Chondrocyte (in vitro differentiated cells): Measurements from ENCODE around the gene CLEC2L. TPM values are rescaled to one million over a fixed set of nuclear protein-coding genes. Genes with fewer than 3 reads are reported as not detected.

Source experiments
- DNase-seq: peaks from one replicate; pipeline ENCODE4 v3.0.0; 2021; ENCODE audit warnings: mixed read lengths, low spot score
- H3K27ac Mint-ChIP-seq: one replicate; pipeline ENCODE4 v1.8.0; 2021; ENCODE audit warnings: mild to moderate bottlenecking, moderate library complexity, mixed read lengths; ENCODE audit not compliant: unreplicated experiment
- H3K27me3 Mint-ChIP-seq: 2 replicates; pipeline ENCODE4 v1.8.0; 2021; ENCODE audit warnings: low read depth, mixed read lengths
- H3K36me3 Mint-ChIP-seq: 2 replicates; pipeline ENCODE4 v1.8.0; 2021; ENCODE audit warnings: low read depth, mixed read lengths
- H3K4me1 Mint-ChIP-seq: 2 replicates; pipeline ENCODE4 v1.8.0; 2021; ENCODE audit warnings: low read depth, mild to moderate bottlenecking, mixed read lengths
- H3K4me3 Mint-ChIP-seq: one replicate; pipeline ENCODE4 v1.8.0; 2021; ENCODE audit warnings: mild to moderate bottlenecking, moderate library complexity, mixed read lengths; ENCODE audit not compliant: unreplicated experiment
- H3K9me3 Mint-ChIP-seq: 2 replicates; pipeline ENCODE4 v1.8.0; 2021; ENCODE audit warnings: low read depth, mixed read lengths
- total RNA-seq: library from RNA; stranded (reverse); gene quantifications from 3 replicates; pipeline ENCODE4 v1.2.1, GENCODE V29; 2021
- TF ChIP-seq, protein P1 (sequence below): fragments of 200-600 bp; sonication (generic); IDR thresholded peaks from 2 replicates; pipeline ENCODE4 v1.5.0; 2021; ENCODE audit warnings: antibody characterized with exemption, mild to moderate bottlenecking, moderate library complexity

CLEC2L gene
- total RNA-seq, 1 donor from 2014 or later: not detected

GRCh38 chr7:139563856-139564255, 40.4 kb downstream of the CLEC2L start:
- TF ChIP-seq, protein P1, sequence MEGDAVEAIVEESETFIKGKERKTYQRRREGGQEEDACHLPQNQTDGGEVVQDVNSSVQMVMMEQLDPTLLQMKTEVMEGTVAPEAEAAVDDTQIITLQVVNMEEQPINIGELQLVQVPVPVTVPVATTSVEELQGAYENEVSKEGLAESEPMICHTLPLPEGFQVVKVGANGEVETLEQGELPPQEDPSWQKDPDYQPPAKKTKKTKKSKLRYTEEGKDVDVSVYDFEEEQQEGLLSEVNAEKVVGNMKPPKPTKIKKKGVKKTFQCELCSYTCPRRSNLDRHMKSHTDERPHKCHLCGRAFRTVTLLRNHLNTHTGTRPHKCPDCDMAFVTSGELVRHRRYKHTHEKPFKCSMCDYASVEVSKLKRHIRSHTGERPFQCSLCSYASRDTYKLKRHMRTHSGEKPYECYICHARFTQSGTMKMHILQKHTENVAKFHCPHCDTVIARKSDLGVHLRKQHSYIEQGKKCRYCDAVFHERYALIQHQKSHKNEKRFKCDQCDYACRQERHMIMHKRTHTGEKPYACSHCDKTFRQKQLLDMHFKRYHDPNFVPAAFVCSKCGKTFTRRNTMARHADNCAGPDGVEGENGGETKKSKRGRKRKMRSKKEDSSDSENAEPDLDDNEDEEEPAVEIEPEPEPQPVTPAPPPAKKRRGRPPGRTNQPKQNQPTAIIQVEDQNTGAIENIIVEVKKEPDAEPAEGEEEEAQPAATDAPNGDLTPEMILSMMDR: no peak
- no peak overlapping the region for H3K27ac Mint-ChIP-seq
- H3K27me3 Mint-ChIP-seq: no peaks in the 10 kb centered on the region
- DNase-seq: no peak
- H3K36me3 Mint-ChIP-seq: peaks cover 28% of the 10 kb centered on the region
- no peaks in the 10 kb centered on the region for H3K4me1 Mint-ChIP-seq
- H3K9me3 Mint-ChIP-seq: peaks cover 4% of the 10 kb centered on the region
- H3K4me3 Mint-ChIP-seq: no peak overlapping the region

DNA sequence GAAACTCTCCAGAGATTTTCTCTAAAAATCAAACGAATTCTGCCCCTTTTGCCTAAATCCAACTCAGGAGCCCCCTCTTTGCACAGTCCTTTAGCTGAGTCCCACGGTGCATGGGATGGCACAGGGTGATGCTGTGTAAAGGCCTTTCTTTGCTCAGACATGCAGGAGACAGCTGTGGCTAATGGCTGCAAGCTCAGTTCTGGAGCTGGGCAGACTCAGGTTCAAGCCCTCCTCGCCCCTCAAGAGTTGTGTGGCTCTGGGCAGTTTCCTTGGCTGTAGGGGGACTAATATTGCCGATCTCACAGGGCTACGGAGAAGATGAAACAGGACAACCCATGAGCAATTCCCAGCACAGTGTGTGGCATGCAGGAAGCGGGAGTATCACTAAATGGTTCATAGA, 42.6 kb downstream of the CLEC2L start:
- no peaks in the 10 kb centered on the region for H3K4me1 Mint-ChIP-seq
- H3K9me3 Mint-ChIP-seq: no peaks in the 10 kb centered on the region
- DNase-seq: no peak
- H3K36me3 Mint-ChIP-seq: peaks cover 29% of the 10 kb centered on the region
- H3K27ac Mint-ChIP-seq: no peak overlapping the region
- no peak overlapping the region for H3K4me3 Mint-ChIP-seq
- H3K27me3 Mint-ChIP-seq: no peaks in the 10 kb centered on the region
- TF ChIP-seq, protein P1: no peak

- Mint-ChIP-seq H3K27ac (peak overlapping the region; percentile 12), H3K36me3 (peaks cover 27% of the 10 kb centered on the region), H3K27me3 (no peaks in the 10 kb centered on the region), H3K4me3 (no peak overlapping the region), H3K9me3 (no peaks in the 10 kb centered on the region), H3K4me1 (no peaks in the 10 kb centered on the region)
- no peak for DNase-seq
- TF ChIP-seq, protein P1: no peak
Measured at GRCh38 chr7:139566736-139567646, 43.5 kb downstream of the CLEC2L start.

GRCh38 chr7:139567647-139568345, 44.3 kb downstream of the CLEC2L start:
- Mint-ChIP-seq H3K36me3 (peaks cover 25% of the 10 kb centered on the region), H3K27ac (no peak overlapping the region)

DNA sequence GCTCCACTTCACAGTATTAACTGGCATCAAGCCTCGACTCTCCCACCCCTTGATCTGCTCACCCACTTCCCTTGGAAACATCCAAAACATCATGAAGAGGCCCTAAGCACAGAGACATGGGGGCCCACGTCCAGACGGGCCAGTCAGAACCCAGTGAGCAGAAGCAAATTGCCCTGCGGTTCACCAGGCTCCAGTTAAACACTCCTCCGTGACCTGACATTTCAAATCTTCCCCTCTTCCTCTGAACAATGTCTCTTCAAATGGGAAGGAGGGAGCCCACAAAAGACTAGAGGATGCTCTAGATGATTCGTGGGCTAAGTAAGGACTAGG, 44.8 kb downstream of the CLEC2L start:
- no peak overlapping the region for H3K4me3 Mint-ChIP-seq
- no peak for DNase-seq
- H3K36me3 Mint-ChIP-seq: peaks cover 24% of the 10 kb centered on the region
- no peaks in the 10 kb centered on the region for H3K9me3 Mint-ChIP-seq
- no peaks in the 10 kb centered on the region for H3K27me3 Mint-ChIP-seq
- no peak overlapping the region for H3K27ac Mint-ChIP-seq
- TF ChIP-seq, protein P1: no peak
- H3K4me1 Mint-ChIP-seq: no peaks in the 10 kb centered on the region

More at GRCh38 chr7:139567647-139568345, 44.3 kb downstream of the CLEC2L start:
- Mint-ChIP-seq H3K27me3 (no peaks in the 10 kb centered on the region), H3K4me1 (no peaks in the 10 kb centered on the region), H3K4me3 (no peak overlapping the region), H3K9me3 (no peaks in the 10 kb centered on the region)
- DNase-seq: no peak
- TF ChIP-seq, protein P1: no peak
